Measurements from ENCODE around the gene RASL12.

- peak; percentile 64 to 81 (median 74) for TF ChIP-seq CTCF (IDR thresholded peaks at IDR 0.05)
- no peak for TF ChIP-seq POLR2A (IDR thresholded peaks at IDR 0.05)
Measured at GRCh38 chr15:65101411-65101890, 33.7 kb upstream of the RASL12 start.
